Measurements from ENCODE around the gene GALR2.

GALR2 gene

GRCh38 chr17:76122431-76123190 is 48.0 kb downstream of the GALR2 start:
- H4K20me1 ChIP-seq (ENCODE audit: insufficient read depth, low read length), result no peaks in the 10 kb centered on the region
- H3K79me2 ChIP-seq (ENCODE audit: insufficient read depth, low read length), result no peaks in the 10 kb centered on the region
- no peak overlapping the region for H3K9ac ChIP-seq (ENCODE audit: low read length)
- no peak overlapping the region for H3K27ac ChIP-seq (ENCODE audit: low read depth, low read length, poor library complexity, severe bottlenecking)
- H3K4me1 ChIP-seq (ENCODE audit: insufficient read depth, low read length, severe bottlenecking), result peaks cover 7% of the 10 kb centered on the region
- H3K4me2 ChIP-seq (ENCODE audit: low read length), result no peak overlapping the region
- H3F3A ChIP-seq (ENCODE audit: insufficient read depth, low read length), result no peaks in the 10 kb centered on the region
- no peaks in the 10 kb centered on the region for H3K9me2 ChIP-seq (ENCODE audit: low read depth, low read length)
- no peak for TF ChIP-seq EZH2 (IDR thresholded peaks at IDR 0.05; ENCODE audit: borderline replicate concordance, low read length)
- no peak for TF ChIP-seq CTCF (IDR thresholded peaks at IDR 0.05; ENCODE audit: low read length)
- H3K27me3 ChIP-seq (ENCODE audit: insufficient read depth, low read length), result peaks cover 7% of the 10 kb centered on the region; the same call in 1 of the 2 replicates
- no peak overlapping the region for H2AFZ ChIP-seq (ENCODE audit: low read length)
- no peak overlapping the region for H3K4me3 ChIP-seq (ENCODE audit: low read depth, low read length, poor library complexity, severe bottlenecking)
- H3K9me3 ChIP-seq (ENCODE audit: low read length), result no peaks in the 10 kb centered on the region
- H3K36me3 ChIP-seq (ENCODE audit: insufficient read depth, low read length), result no peaks in the 10 kb centered on the region

- Histone ChIP-seq H3K9me3 (ENCODE audit: low read length) (no peaks in the 10 kb centered on the region), H3F3A (ENCODE audit: insufficient read depth, low read length) (no peaks in the 10 kb centered on the region), H4K20me1 (ENCODE audit: insufficient read depth, low read length) (no peaks in the 10 kb centered on the region), H3K36me3 (ENCODE audit: insufficient read depth, low read length) (no peaks in the 10 kb centered on the region), H3K79me2 (ENCODE audit: insufficient read depth, low read length) (no peaks in the 10 kb centered on the region), H3K27me3 (ENCODE audit: insufficient read depth, low read length) (peaks cover 8% of the 10 kb centered on the region; the same call in 1 of the 2 replicates), H3K4me2 (ENCODE audit: low read length) (no peak overlapping the region), H3K4me1 (ENCODE audit: insufficient read depth, low read length, severe bottlenecking) (peaks cover 7% of the 10 kb centered on the region), H3K4me3 (ENCODE audit: low read depth, low read length, poor library complexity, severe bottlenecking) (no peak overlapping the region), H2AFZ (ENCODE audit: low read length) (no peak overlapping the region), H3K9me2 (ENCODE audit: low read depth, low read length) (no peaks in the 10 kb centered on the region), H3K27ac (ENCODE audit: low read depth, low read length, poor library complexity, severe bottlenecking) (no peak overlapping the region), H3K9ac (ENCODE audit: low read length) (no peak overlapping the region)
- TF ChIP-seq CTCF (IDR thresholded peaks at IDR 0.05; ENCODE audit: low read length), result no peak
- TF ChIP-seq EZH2 (IDR thresholded peaks at IDR 0.05; ENCODE audit: borderline replicate concordance, low read length), result no peak
These were observed 48.6 kb downstream of the GALR2 start for GRCh38 chr17:76123191-76123499.

GRCh38 chr17:76123749-76124581 is 49.4 kb downstream of the GALR2 start:
- no peak overlapping the region for H2AFZ ChIP-seq (ENCODE audit: low read length)
- H3K9me3 ChIP-seq (ENCODE audit: low read length), result no peaks in the 10 kb centered on the region
- peaks cover 13% of the 10 kb centered on the region; the same call in 1 of the 2 replicates for H3K27me3 ChIP-seq (ENCODE audit: insufficient read depth, low read length)
- H3K4me2 ChIP-seq (ENCODE audit: low read length), result no peak overlapping the region
- no peaks in the 10 kb centered on the region for H3K79me2 ChIP-seq (ENCODE audit: insufficient read depth, low read length)
- H3K4me3 ChIP-seq (ENCODE audit: low read depth, low read length, poor library complexity, severe bottlenecking), result no peak overlapping the region
- H3K36me3 ChIP-seq (ENCODE audit: insufficient read depth, low read length), result no peaks in the 10 kb centered on the region
- peak; percentile 20; the same call in 1 of the 2 replicates for TF ChIP-seq CTCF (IDR thresholded peaks at IDR 0.05; ENCODE audit: low read length)
- no peak for TF ChIP-seq EZH2 (IDR thresholded peaks at IDR 0.05; ENCODE audit: borderline replicate concordance, low read length)
- H3K27ac ChIP-seq (ENCODE audit: low read depth, low read length, poor library complexity, severe bottlenecking), result no peak overlapping the region
- H3K4me1 ChIP-seq (ENCODE audit: insufficient read depth, low read length, severe bottlenecking), result peaks cover 7% of the 10 kb centered on the region
- no peaks in the 10 kb centered on the region for H4K20me1 ChIP-seq (ENCODE audit: insufficient read depth, low read length)
- H3K9me2 ChIP-seq (ENCODE audit: low read depth, low read length), result no peaks in the 10 kb centered on the region
- H3K9ac ChIP-seq (ENCODE audit: low read length), result no peak overlapping the region
- no peaks in the 10 kb centered on the region for H3F3A ChIP-seq (ENCODE audit: insufficient read depth, low read length)
